ENCODE results near the gene KCNE4.

- TF ChIP-seq CTCF (conservative IDR thresholded peaks at IDR 0.05; ENCODE audit: low read length) (no peak), EZH2phosphoT487 (IDR thresholded peaks at IDR 0.05; ENCODE audit: borderline replicate concordance) (no peak)
Measured at GRCh38 chr2:223034221-223034975, 17.6 kb upstream of the KCNE4 start.
